CD4-positive, alpha-beta T cell treated with Interleukin-1 beta for 1 hour (primary cell): ENCODE measurements around the gene RFPL3.
"Not testable (repeated sequence)": the region's sequence is repeated elsewhere in the genome, so short reads cannot be mapped to it uniquely, and the experiment has no call there.

ENCODE experiments used
- DNase-seq, 2 donors: peaks; one replicate each; pipeline ENCODE4 v3.0.0-alpha.2; 2020 to 2022

Gene RFPL3

GRCh38 chr22:32354360-32355351 is 3.0 kb upstream of the RFPL3 start:
- no peak for DNase-seq

- no peak for DNase-seq
These were observed 1.9 kb upstream of the RFPL3 start for GRCh38 chr22:32355760-32356159.

GRCh38 chr22:32360096-32360495 is 2.4 kb downstream of the RFPL3 start:
- DNase-seq = not testable (repeated sequence)

GRCh38 chr22:32361257-32361656 is 3.6 kb downstream of the RFPL3 start:
- DNase-seq = no peak

DNA sequence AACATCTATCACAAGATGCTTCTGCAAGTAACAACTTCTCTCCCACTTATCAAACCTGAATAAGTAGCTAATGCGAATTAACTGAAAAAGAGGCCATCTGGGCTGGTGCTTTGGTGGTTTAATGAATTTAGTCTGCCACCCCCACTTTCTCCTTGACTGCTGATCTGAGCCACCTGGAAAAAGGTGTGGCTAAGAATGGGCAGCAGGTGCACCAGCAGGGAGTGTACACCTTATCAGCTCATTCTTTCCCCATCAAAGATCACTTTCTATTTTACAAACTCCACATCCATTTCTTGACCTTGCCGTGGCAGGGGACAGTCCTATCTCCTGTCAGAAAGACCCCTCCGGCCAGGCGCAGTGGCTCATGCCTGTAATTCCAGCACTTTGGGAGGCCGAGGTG is 6.5 kb downstream of the RFPL3 start:
- DNase-seq = no peak

DNA sequence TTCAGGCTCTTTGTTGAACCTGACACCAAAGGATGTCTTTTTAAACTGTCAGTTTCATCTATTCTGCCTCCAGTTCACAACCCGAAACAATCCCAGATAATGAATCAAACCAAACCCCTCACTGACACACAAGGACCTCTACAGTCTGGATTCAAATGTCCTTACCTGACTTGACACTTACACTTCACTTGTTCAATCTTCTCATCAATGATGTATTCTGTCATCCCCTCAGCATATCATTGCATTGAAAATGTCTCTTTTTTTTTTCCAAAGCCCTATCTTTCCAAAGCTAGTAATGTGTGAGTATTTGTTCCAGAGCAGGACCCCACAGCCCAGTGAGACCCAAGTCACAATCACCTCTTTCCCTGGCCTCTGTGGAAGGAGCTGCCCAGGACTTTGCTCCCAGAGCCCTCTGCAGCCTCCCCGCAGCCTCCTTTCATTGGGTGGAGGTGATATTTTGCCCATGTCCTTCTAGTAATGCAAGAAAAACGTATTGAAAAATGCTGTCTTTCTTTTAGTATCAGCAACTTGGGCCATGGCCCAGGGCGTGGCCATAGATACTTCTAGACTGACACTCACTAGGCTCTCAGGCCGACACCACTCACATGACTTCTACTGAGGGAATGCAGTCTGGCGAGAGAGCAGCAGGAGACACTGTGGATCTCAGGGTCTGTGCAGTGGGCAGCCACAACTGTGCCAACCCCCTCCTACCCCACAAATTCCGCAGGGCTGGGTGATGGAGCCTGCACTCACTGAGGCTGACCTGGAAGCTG is 18.2 kb downstream of the RFPL3 start:
- no peak for DNase-seq

GRCh38 chr22:32376681-32377080 is 19.0 kb downstream of the RFPL3 start:
- no peak for DNase-seq

- DNase-seq = no peak
These were observed 21.1 kb downstream of the RFPL3 start for GRCh38 chr22:32378707-32379272.

DNA sequence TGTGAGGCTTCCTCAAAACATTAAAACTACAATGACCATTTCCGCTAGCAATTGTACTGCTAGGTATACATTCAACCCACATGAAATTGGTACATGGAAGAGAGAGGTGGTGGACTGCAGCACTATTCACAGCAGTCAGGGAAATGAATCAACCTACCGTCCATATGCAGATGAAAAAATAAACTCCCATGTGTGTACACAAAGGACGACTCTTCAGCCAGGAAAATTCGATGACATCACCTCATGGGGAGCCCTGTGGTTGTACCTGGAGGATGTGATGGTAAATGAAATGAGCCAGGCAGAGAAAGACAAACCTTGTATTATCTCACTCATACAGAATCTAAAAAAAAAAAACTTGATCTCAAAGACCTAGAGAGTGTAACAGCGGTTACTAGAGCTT is 23.3 kb downstream of the RFPL3 start:
- DNase-seq = no peak

DNA sequence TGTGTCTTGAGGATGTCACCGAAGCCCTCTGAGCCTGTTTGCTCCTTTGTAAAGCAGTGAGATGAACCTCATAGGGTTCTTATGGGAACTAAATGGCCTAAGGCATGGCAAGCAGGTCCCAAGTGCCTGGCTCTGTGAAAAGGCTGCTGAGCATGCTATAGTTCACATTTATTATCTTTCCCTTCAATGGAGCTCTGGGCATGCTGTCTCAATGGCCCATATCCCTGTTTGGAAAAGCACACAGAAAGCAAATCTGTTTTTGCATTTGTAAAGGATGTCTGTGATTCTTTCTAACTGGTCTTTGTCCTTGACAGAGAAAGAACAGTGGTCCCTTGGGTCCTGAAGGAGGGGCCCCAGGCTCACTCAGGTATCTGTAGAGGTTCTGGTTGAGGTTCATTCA is 28.0 kb downstream of the RFPL3 start:
- DNase-seq = no peak

- peak in 1 of 2 donors; percentile 11 for DNase-seq
These were observed 32.0 kb downstream of the RFPL3 start for GRCh38 chr22:32389685-32390084.

DNA sequence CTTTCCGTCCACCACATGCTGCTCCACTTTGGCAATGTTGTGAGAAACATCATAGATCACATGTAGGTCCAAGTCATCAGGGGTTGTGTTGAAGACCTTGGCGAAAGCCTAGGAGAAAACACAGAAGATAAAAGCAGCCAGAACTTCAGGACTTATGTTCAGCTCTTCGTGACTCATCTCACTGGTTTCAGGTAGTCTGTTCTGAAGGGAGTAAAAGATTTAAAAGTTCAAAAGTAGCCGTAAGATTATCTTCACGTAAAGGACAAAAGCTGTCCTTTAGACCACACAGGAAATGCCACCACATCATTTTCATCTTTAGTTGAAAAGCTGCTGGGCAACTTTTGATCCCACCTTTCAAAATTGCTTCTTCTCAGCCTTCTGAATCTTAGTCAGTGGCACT is 37.4 kb downstream of the RFPL3 start:
- DNase-seq = no peak

DNA sequence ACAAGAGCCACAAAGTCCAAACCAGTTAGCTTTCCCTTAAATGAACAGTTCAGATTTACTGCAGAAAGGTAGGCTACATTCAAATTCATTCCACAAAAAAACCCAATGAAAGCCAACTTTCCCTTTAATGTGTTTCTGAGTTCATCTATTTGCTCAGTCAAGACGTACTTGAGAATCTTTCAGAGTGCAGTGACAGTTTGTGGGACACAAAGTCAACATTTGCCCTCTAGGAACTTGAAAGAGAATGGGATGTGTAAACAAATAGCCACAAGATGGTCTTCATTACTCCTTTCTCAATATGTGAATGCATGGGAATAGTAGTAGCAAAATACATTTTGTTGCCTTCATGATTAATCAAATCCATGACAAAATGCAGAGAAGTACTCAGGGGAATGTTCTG is 38.6 kb downstream of the RFPL3 start:
- no peak for DNase-seq

GRCh38 chr22:32396746-32397145 is 39.1 kb downstream of the RFPL3 start:
- DNase-seq = no peak

DNA sequence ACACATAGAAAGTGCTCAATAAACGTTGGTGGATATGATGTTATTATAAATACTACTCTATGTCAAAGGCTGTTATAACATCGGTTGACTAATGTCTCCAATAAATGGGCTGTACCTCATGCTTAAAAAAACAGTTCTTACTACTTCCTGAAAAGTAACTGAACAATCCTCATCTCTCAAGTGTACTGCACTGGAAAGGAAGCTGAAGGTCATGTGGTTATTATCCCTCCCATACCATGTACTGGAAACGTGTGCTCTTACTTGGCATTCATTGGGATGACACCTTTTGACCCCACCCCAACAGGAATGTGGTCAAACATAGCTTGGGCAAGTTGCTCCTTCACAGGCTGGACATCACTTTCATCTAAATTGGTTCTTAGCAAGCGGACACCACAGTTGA is 43.8 kb downstream of the RFPL3 start:
- no peak for DNase-seq

DNA sequence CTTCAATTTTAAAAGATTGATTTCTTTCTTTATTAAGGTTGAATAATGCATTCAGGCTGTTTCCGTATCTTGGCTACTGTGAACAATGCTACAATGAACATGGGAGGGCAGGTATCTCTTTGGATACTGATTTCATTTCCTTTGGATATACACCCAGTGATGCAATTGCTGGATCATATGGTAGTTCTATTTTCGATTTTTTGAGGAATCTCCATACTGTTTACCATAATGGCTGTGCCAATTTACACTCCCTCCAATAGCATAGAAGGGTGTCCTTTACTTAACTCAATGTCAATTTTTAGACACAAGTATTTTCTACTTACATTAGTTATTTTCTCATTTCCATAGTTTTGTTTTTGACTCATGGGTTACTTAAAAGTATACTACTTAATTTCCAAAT is 46.4 kb downstream of the RFPL3 start:
- no peak for DNase-seq

DNA sequence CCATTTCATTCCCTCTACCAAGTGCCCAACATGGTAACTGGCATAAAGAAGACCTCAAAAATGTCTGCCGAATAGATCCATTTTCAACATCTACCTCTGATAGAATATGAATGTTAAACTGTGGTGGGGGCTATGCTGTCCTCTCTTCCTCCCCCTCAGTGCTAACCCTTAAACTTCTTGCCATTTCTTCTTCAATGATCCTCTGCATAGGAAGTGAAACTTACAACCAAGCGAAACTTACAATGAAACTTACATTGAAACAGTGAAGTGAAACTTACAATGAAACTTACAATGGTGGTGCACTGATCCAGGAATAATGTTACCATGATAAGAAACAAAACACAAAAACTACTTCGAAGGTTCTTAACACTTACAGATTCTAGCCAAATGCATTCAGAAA is 49.6 kb downstream of the RFPL3 start:
- no peak for DNase-seq

GRCh38 chr22:32407936-32408335 is 50.3 kb downstream of the RFPL3 start:
- DNase-seq = no peak

- DNase-seq = no peak
These were observed 52.3 kb downstream of the RFPL3 start for GRCh38 chr22:32409977-32410376.

- DNase-seq = no peak
These were observed 52.8 kb downstream of the RFPL3 start for GRCh38 chr22:32410459-32410858.
